GM12865 (cell line): ENCODE data around the gene CTBP1.
A peak's percentile ranks its signal among the peaks of the same experiment; 100 is the strongest.

Experiments
- DNase-seq: peaks from one replicate; pipeline ENCODE4 v3.0.0; 2010; ENCODE audit warnings: low read depth
- H3K4me3 ChIP-seq: 2 replicates; pipeline ENCODE4 v1.5.1; 2011; ENCODE audit warnings: mild to moderate bottlenecking, low read depth, low read length, control low read depth
- TF ChIP-seq, protein P1 (sequence below): IDR thresholded peaks from 2 replicates; pipeline ENCODE4 v1.5.1; 2011; ENCODE audit warnings: low read length, control low read depth, low read depth, inconsistent platforms; ENCODE audit not compliant: insufficient read depth; ENCODE audit errors: missing control alignments

CTBP1 gene

DNA sequence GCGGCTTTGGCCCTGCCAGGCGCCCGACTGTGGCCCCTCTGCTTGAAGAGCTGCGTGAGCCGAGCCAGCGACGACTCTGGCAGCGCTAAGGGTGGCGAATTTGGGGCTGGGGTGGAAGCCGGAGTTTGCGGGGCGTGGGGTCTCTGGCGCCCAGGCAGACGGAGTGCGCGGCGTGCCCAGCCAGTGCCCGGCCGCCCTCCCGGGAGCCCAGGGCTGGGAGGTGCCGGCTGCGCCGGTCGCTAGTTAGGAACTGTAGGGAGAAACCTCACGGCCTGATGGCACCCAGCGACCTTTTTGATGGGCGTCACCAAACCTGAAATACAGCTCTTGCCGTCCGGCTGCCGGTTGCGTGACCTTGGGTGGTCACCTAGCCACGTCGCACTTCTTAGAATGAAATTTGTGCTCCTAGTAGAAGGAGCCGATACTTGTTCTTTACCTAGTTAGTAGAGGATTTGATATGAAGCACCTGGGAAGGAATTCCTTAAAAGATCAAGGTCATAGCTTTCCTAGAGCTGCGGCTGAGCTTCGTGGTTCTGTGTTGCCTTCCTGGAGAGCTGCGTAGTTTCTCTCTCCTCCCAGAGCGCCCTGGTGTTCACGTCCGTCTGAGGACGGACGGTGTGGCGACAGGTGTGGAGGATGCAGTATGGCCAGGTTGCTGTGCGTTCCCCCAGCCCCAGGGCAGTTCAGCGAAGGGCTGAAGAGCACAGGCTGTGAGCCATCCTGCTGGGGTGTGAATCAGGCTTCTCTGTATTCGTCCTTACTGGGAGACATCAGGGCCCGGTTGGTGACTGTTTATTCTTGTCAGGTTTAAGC, 41.4 kb upstream of the CTBP1 start:
- peak overlapping the region; percentile 78 for H3K4me3 ChIP-seq
- TF ChIP-seq, protein P1, sequence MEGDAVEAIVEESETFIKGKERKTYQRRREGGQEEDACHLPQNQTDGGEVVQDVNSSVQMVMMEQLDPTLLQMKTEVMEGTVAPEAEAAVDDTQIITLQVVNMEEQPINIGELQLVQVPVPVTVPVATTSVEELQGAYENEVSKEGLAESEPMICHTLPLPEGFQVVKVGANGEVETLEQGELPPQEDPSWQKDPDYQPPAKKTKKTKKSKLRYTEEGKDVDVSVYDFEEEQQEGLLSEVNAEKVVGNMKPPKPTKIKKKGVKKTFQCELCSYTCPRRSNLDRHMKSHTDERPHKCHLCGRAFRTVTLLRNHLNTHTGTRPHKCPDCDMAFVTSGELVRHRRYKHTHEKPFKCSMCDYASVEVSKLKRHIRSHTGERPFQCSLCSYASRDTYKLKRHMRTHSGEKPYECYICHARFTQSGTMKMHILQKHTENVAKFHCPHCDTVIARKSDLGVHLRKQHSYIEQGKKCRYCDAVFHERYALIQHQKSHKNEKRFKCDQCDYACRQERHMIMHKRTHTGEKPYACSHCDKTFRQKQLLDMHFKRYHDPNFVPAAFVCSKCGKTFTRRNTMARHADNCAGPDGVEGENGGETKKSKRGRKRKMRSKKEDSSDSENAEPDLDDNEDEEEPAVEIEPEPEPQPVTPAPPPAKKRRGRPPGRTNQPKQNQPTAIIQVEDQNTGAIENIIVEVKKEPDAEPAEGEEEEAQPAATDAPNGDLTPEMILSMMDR = no peak
- DNase-seq = peak; percentile 37

DNA sequence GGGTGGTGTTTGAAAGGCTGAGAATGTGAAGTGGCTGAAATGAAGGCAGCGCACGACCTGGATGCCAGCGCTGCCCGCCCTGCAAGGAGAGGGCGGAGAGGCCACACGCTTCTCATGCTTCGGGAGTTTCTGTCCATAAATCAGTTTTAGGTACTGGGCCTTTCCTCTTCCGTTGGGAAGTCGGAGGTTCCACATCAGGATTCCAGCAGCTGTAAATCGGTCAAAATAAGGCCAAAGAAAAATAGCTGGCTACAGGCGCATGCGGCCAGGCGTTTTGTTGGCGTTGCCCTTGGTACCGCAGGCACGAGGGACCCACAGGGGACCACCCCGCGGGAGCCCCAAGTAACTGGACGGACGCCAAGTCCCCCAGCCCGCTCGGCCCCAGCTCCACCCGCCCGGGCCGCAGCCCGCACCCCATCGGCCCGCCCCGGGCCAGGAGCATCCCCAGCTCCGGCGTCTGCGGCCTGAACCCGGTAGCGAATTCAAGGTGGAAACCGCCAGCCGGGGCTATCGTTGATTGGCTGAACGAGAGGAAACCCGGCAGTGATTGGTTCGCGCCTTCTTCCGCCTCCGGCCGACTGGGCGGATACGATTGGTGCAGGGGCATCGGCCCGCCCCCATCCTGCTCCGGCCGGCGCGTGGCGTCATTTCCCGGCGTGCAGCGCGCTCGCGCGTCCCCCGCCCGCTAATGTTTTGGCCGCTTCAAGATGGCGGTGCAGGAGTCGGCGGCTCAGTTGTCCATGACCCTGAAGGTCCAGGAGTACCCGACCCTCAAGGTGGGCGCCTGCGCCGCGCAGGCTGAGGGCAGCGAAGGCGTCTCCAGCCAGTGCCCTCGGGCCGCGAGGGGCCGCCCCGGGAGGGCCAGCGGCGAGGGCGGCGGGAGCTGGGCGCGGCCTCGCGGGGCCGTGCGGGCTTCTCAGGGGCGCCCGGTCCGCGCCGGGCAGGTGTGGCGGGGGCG, 40.6 kb upstream of the CTBP1 start, which contains the start of gene MAEA:
TSS of gene MAEA (plus strand) at position 685 of the 958 bp plus-strand sequence. CDS start at position 708, 23 bp downstream.
- peak; percentile 98 for DNase-seq
- TF ChIP-seq, protein P1 = no peak
- peak within 1 kb of the TSS; percentile 78 for H3K4me3 ChIP-seq

DNA sequence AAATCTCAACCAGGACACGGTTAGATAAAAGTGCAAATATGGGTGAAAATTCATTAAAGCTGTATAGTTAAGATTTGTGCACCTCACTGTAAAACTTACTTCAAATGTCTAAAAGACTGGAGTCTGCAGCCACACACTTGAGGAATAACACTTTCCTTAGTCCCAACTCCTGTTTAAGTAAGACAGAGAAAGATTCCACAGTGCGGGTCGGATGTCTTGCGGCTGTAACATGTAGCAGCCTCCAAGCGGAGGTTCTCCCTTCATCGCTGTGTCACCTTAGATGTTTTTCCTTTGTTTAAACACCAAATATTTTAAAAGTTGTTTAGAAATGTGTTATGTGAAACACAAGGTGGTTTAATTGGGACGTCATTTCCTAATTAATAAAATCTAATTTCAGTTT, 39.9 kb upstream of the CTBP1 start:
- H3K4me3 ChIP-seq = peak overlapping the region; percentile 70
- no peak for DNase-seq
- TF ChIP-seq, protein P1 = no peak

DNA sequence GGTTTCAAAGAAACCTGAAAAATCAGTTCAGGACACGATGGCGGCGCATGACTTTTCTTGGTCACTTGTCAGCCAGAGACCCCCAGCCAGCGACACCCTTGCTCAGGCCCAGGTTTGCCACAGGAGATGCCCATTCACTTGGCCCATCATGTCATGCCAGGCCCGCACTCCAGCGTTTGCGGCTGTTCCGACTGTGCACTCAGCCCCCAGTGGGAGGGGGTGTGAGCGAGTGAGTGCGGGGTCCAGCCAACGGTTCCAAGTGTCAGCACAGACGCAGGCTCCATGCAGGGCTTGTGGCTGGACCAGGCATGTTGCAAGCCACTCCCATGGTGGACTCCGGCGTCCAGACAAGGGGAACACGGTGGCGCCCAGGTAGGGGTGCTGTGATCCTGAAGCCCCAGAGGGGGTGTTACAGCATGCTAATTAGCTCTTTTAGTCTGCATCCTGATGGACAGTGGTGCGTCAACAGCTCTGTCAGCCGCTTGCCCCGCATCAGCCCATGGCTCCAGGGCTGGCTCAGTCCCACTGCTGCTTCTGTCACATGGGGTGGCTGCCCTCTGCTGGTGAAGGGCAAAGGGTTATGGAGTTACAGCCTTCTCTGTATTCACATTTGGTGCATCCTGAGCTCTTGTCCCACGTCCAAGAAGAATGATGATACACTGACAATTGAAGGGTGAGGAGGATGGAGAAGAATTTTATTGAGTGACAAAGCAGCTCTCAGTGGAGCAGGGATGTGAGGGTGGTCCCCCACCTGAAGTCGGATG, 37.0 kb upstream of the CTBP1 start:
- peak; percentile 74 for DNase-seq
- TF ChIP-seq, protein P1 = peak; percentile 51
- no peak overlapping the region for H3K4me3 ChIP-seq

DNA sequence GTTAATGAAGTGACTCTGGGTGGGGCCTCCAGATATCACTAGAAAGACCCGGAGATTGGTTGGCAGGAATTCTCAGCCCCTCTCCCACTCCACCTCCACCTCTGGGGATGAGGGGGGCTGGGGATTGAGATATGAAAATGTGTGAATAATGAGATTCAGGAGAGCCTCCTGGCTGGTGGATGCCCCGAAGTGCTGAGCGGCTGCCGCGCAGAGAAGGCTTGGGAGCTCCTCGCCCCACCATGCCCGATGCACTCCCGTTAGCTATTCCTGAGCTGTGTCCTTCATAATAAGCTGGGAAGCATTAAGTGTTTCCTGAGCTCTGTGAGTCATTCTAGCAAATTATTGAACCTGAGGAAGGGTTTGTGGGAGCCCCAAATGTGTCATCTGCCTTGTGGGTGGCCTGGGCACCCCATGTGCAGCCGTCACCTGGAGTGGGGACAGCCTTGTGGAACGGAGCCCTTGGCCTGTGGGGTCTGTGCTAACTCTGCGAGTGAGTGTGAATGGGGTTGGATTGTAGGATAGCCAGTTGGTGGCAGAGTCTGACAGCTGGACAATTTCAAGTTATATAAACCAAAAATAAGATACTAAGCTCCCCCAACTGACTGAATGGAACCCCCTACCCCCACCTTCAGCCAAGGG, 36.3 kb upstream of the CTBP1 start:
- TF ChIP-seq, protein P1 = no peak
- no peak overlapping the region for H3K4me3 ChIP-seq
- no peak for DNase-seq

DNA sequence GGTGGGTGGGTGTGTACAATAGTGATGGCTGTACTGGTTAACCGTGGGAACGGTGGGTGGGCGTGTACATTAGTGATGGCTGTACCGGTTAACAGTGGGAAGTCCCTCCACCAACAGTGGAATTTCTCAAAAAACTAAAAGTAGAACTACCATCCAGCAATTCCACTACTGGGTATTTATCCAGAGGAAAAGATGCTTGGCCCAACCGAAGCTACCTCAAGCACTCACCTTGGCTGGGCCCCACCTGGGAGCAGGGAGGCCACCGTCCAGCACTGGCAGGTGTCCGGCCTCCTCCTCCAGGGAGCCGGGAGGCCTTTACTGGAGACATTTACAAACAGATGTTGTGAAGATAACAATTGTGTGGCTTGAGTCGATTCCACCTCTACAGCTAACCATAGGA, 34.8 kb upstream of the CTBP1 start:
- DNase-seq = no peak
- H3K4me3 ChIP-seq = no peak overlapping the region
- TF ChIP-seq, protein P1 = no peak
